Activated CD8-positive, alpha-beta T cell treated with anti-CD3 and anti-CD28 coated beads, Interleukin-2, amount 10 ng/mL, durations not matched to agents 7 days and 5 days (primary cell): ENCODE data around the gene ZBED1. TPM values are rescaled to one million over a fixed set of nuclear protein-coding genes. Genes with fewer than 3 reads are reported as not detected.

ENCODE experiments used
- total RNA-seq, 2 experiments: library from RNA; stranded (reverse); gene quantifications; one replicate each; pipeline ENCODE4 v1.2.3, GENCODE V29; 2021

Gene ZBED1
- total RNA-seq, 2 experiments from 2014 or later: 36.7 to 40.3 TPM

Other genes starting within 250 kb of the ZBED1 start
- gene DHRSX, start within 50 bp of the ZBED1 start, total RNA-seq: 10 to 100 TPM; 16.2 to 18.9 TPM
- 100 to 1,000 TPM; 208 to 219 TPM for gene CD99, start 190.3 kb upstream of the ZBED1 start, total RNA-seq